Spleen (tissue), 11 donors: ENCODE data around the gene LCE7A. TPM values are rescaled to one million over a fixed set of nuclear protein-coding genes. Genes with fewer than 3 reads are reported as not detected.

Source experiments
- DNase-seq: peaks from one replicate; pipeline ENCODE4 v3.0.0-alpha.2; 2020
- H3K27ac ChIP-seq, 8 donors: fragments of 200-600 bp; sonication (generic) in 7 of 8; 1 replicate in 4 of 8; 2 replicates in 4 of 8; pipeline versions ENCODE4 v1.5.0 to v1.8.0; 2016 to 2021; ENCODE audit warnings: inconsistent platforms in 4 of 8, mild to moderate bottlenecking in 4 of 8, moderate library complexity in 1 of 8
- H3K27me3 ChIP-seq, 7 donors: fragments of 200-600 bp; sonication (generic) in 6 of 7; replicated peaks in 1 of 7; 1 replicate in 4 of 7; 2 replicates in 3 of 7; pipeline versions ENCODE4 v1.5.0 to v1.8.0; 2016 to 2021; ENCODE audit warnings: inconsistent platforms in 3 of 7, mild to moderate bottlenecking in 1 of 7
- H3K36me3 ChIP-seq, 6 donors: fragments of 200-600 bp; sonication (generic) in 5 of 6; 1 replicate in 4 of 6; 2 replicates in 2 of 6; pipeline versions ENCODE4 v1.5.0 to v1.8.0; 2016 to 2021; ENCODE audit warnings: inconsistent platforms in 2 of 6
- H3K4me1 ChIP-seq, 6 donors: fragments of 200-600 bp; sonication (generic) in 5 of 6; 1 replicate in 3 of 6; 2 replicates in 3 of 6; pipeline versions ENCODE4 v1.5.0 to v1.8.0; 2016 to 2021; ENCODE audit warnings: inconsistent platforms in 3 of 6
- H3K4me3 ChIP-seq, 8 donors: fragments of 200-600 bp; sonication (generic) in 7 of 8; 1 replicate in 4 of 8; 2 replicates in 4 of 8; pipeline versions ENCODE4 v1.5.0 to v1.8.0; 2016 to 2021; ENCODE audit warnings: inconsistent platforms in 4 of 8, mild to moderate bottlenecking in 4 of 8, moderate library complexity in 2 of 8
- H3K9me3 ChIP-seq, 8 donors: fragments of 200-600 bp; sonication (generic) in 7 of 8; 1 replicate in 4 of 8; 2 replicates in 4 of 8; pipeline versions ENCODE4 v1.5.0 to v1.8.0; 2016 to 2021; ENCODE audit warnings: inconsistent platforms in 4 of 8
- POLR2A ChIP-seq, 3 donors: fragments of 450-650 bp; IDR thresholded peaks; one replicate each; pipeline ENCODE4 v1.5.1; 2017; ENCODE audit warnings: antibody characterized with exemption in 3 of 3, mild to moderate bottlenecking in 1 of 3
- POLR2AphosphoS5 ChIP-seq, 3 donors: sonication (generic); formaldehyde crosslinking; IDR thresholded peaks; one replicate each; pipeline ENCODE4 v1.5.1; 2017; ENCODE audit warnings: antibody characterized with exemption in 3 of 3
- WGBS, 5 donors: extraction: QIAGEN DNeasy Blood & Tissue Kit in 3 of 5; methylation state at CpG; one replicate each; pipeline versions ENCODE4 v1.1.5 to v1.1.7; 2013 to 2018; 5-methylcytosine and 5-hydroxymethylcytosine counted together
- intact Hi-C: fragments of 100-400 bp; cut with DNase I; formaldehyde crosslinking; loops from one replicate; pipeline ENCODE4 v1.15.0; 2023; ENCODE audit warnings: low total_unique reads
- polyA plus RNA-seq, 3 donors: library from polyadenylated mRNA; stranded (reverse); fragments of 200-250 nt; gene quantifications; one replicate each; pipeline ENCODE4 v1.2.1, GENCODE V29; 2013
- total RNA-seq, 7 donors: library from RNA; depleted of rRNA in 3 of 7; stranded (reverse); fragments of >200 nt in 3 of 7; fragmentation: NEBNext Ultra II Directional in 4 of 7; extraction: Animal tissue kit (Norgen Biotek cat#: 25700) in 4 of 7; gene quantifications; one replicate each; pipeline versions ENCODE4 v1.1.0 to v1.2.1, GENCODE V29; 2016 to 2021
- TF ChIP-seq, protein P1 (sequence below), 11 experiments: fragments of 200-600 bp in 7 of 11; fragments of 450-650 bp in 4 of 11; sonication (generic) in 4 of 11; IDR thresholded peaks in 8 of 11; conservative IDR thresholded peaks in 3 of 11; 1 replicate in 7 of 11; 2 replicates in 4 of 11; pipeline versions ENCODE4 v1.4.0 to v1.8.0; 2016 to 2021; ENCODE audit warnings: antibody characterized with exemption in 11 of 11, inconsistent platforms in 4 of 11, mild to moderate bottlenecking in 1 of 11
- donor health status: healthy with polysubstance abuse.
- donor health status: DM: no; HTN: no; CAD: no; lungs with moderate emphysema.
- donor health status: DM: no; HTN: no; CAD: no.
- donor health status: Bipolar disorder and iron deficiency.
- donor health status: healthy.
- donor health status: DM: no; HTN: no; CAD: no.
- donor health status: DM: yes; HTN: yes; CAD: no.

The LCE7A gene
- total and polyA plus RNA-seq, 10 donors: not detected

DNA sequence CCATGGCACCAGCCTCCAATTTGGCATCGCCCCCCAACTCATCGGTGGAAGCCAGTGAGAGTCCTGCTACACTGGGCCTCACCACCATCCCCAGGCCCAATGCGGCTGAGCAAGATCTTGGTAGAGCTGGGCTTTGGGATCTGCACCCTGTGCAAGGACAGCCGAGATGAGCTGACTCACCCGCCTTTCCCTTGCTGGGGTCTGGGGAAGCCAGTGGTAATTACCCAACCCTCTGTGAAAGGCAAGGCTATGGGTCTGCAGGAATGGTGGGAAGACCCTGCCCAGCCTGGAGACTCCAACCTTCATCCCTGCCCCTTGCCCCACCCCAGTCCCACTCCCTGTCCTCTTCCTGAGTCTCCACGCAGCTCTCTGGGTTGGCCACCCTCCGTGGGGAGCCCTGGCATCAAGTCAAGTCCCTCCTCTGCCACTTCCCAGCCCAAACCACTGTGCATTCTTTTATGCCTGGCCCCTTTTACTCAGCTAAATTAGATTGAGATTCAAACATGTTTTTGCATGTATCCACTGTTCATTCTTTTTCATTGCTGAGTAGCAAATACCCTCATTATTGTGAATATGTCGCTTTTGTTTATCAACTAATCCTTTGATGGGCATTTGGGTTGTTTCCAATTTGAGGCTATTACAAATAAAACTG is 27.1 kb downstream of the LCE7A start:
- Histone ChIP-seq H3K4me1 (no peaks in the 10 kb centered on the region), H3K36me3 (no peaks in the 10 kb centered on the region), H3K27ac (no peak overlapping the region), H3K27me3 (peaks cover 0 to 10% (median 0%) of the 10 kb centered on the region in 7 donors), H3K9me3 (no peaks in the 10 kb centered on the region), H3K4me3 (no peak overlapping the region)
- intact Hi-C loops: no loop called here
- TF ChIP-seq, protein P1, sequence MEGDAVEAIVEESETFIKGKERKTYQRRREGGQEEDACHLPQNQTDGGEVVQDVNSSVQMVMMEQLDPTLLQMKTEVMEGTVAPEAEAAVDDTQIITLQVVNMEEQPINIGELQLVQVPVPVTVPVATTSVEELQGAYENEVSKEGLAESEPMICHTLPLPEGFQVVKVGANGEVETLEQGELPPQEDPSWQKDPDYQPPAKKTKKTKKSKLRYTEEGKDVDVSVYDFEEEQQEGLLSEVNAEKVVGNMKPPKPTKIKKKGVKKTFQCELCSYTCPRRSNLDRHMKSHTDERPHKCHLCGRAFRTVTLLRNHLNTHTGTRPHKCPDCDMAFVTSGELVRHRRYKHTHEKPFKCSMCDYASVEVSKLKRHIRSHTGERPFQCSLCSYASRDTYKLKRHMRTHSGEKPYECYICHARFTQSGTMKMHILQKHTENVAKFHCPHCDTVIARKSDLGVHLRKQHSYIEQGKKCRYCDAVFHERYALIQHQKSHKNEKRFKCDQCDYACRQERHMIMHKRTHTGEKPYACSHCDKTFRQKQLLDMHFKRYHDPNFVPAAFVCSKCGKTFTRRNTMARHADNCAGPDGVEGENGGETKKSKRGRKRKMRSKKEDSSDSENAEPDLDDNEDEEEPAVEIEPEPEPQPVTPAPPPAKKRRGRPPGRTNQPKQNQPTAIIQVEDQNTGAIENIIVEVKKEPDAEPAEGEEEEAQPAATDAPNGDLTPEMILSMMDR (IDR thresholded peaks at IDR 0.05 in 8 of 11, conservative IDR thresholded peaks at IDR 0.05 in 3 of 11): no peak
- TF ChIP-seq POLR2AphosphoS5 (IDR thresholded peaks at IDR 0.05): no peak
- TF ChIP-seq POLR2A (IDR thresholded peaks at IDR 0.05): no peak
- WGBS, 5 donors: 57 to 77% (median 74%) methylated on average over 6 to 8 of the region's 8 CpGs
- no peak for DNase-seq

- no peaks in the 10 kb centered on the region for H3K4me1 ChIP-seq
- whole genome bisulfite sequencing, 5 donors: 90 to 100% (median 100%) methylated on average over 1 of the region's 1 CpG
- TF ChIP-seq, protein P1 (IDR thresholded peaks at IDR 0.05 in 8 of 11, conservative IDR thresholded peaks at IDR 0.05 in 3 of 11): no peak
- TF ChIP-seq POLR2AphosphoS5 (IDR thresholded peaks at IDR 0.05) (no peak), POLR2A (IDR thresholded peaks at IDR 0.05) (no peak)
- H3K4me3 ChIP-seq: no peak overlapping the region
- H3K27me3 ChIP-seq: peaks cover 0 to 10% (median 0%) of the 10 kb centered on the region in 7 donors
- DNase-seq: no peak
- no peaks in the 10 kb centered on the region for H3K36me3 ChIP-seq
- intact Hi-C loops: no loop called here
- H3K9me3 ChIP-seq: no peaks in the 10 kb centered on the region
- no peak overlapping the region for H3K27ac ChIP-seq
Observed at GRCh38 chr1:152888126-152888525, 28.3 kb downstream of the LCE7A start.

DNA sequence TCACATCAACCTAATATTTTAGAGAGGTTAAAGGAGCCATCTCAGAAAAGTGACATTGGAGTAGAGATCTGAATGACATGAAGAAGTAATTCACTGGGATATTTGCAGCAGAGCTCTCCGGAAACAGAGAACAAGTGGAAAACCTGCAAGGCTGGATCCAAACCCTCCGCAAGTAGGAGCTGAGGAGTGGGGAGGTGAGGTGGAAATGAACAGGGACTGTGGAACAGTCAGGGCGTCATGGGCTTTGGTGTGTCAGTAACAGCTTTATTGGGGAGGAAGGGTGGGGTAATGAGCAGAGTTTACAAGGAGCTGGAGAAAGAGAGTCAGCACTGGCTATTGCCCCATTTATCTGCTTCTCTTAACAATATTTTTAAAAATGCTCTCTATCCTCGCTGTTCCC is 39.2 kb downstream of the LCE7A start:
- H3K4me1 ChIP-seq: no peaks in the 10 kb centered on the region
- no peak overlapping the region for H3K4me3 ChIP-seq
- no peaks in the 10 kb centered on the region for H3K9me3 ChIP-seq
- WGBS, 5 donors: 79 to 88% (median 81%) methylated on average over 4 of the region's 4 CpGs
- no peaks in the 10 kb centered on the region for H3K36me3 ChIP-seq
- no peak for DNase-seq
- intact Hi-C loops: no loop called here
- TF ChIP-seq, protein P1 (IDR thresholded peaks at IDR 0.05 in 8 of 11, conservative IDR thresholded peaks at IDR 0.05 in 3 of 11): no peak
- TF ChIP-seq POLR2A (IDR thresholded peaks at IDR 0.05) (no peak), POLR2AphosphoS5 (IDR thresholded peaks at IDR 0.05) (no peak)
- H3K27me3 ChIP-seq: peaks cover 0 to 31% (median 4%) of the 10 kb centered on the region in 7 donors
- H3K27ac ChIP-seq: no peak overlapping the region

DNA sequence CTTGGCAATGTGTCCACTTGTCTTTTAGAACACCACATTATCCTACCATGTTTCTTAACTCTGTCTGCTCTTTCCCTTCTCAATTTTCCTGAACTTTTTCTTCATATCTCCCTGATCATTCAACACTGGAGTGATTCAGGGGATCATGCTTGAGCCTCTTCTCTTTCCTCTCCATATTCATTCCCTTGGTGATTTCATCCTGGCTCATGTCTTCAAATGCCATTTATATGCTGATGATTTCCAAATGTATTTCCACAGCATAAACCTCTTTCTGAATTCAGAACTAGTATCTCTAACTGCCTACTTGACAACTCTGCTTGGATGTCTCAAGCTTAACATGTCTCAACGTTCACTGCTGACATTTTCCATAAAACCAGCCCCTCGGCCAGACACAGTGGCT is 40.1 kb downstream of the LCE7A start:
- DNase-seq: no peak
- intact Hi-C loops: no loop called here
- H3K4me3 ChIP-seq: no peak overlapping the region
- WGBS, 5 donors: 70 to 76% (median 73%) methylated on average over 2 of the region's 2 CpGs
- H3K36me3 ChIP-seq: no peaks in the 10 kb centered on the region
- peaks cover 0 to 35% (median 3%) of the 10 kb centered on the region in 7 donors for H3K27me3 ChIP-seq
- TF ChIP-seq, protein P1 (IDR thresholded peaks at IDR 0.05 in 8 of 11, conservative IDR thresholded peaks at IDR 0.05 in 3 of 11): no peak
- no peak for TF ChIP-seq POLR2A (IDR thresholded peaks at IDR 0.05)
- TF ChIP-seq POLR2AphosphoS5 (IDR thresholded peaks at IDR 0.05): no peak
- no peaks in the 10 kb centered on the region for H3K4me1 ChIP-seq
- no peak overlapping the region for H3K27ac ChIP-seq
- H3K9me3 ChIP-seq: no peaks in the 10 kb centered on the region
